Kidney (tissue), 14 donors: ENCODE data around the gene TYRP1. TPM values are rescaled to one million over a fixed set of nuclear protein-coding genes. Genes with fewer than 3 reads are reported as not detected.

Experiments
- DNase-seq, 5 donors: peaks; one replicate each; pipeline ENCODE4 v3.0.0-alpha.2; 2013 to 2020
- FAIRE-seq: peaks from 2 replicates; lab custom pipeline; 2012; peaks lifted over from hg19 to GRCh38; lab: Jason Lieb, UNC
- H3K27ac ChIP-seq, 2 donors: one replicate each; pipeline ENCODE4 v1.7.0; 2013; ENCODE audit warnings: low read depth in 2 of 2, low read length in 2 of 2, inconsistent platforms in 1 of 2
- H3K27me3 ChIP-seq: one replicate; pipeline ENCODE4 v1.7.1; 2013; ENCODE audit warnings: low read length, inconsistent platforms; ENCODE audit not compliant: control insufficient read depth, insufficient read depth
- H3K36me3 ChIP-seq, 3 donors: one replicate each; pipeline versions ENCODE4 v1.7.0 to v1.7.1; 2013; ENCODE audit warnings: low read length in 3 of 3, control low read depth in 1 of 3, inconsistent platforms in 1 of 3; ENCODE audit not compliant: insufficient read depth in 3 of 3, control insufficient read depth in 2 of 3
- H3K4me1 ChIP-seq, 3 donors: one replicate each; pipeline versions ENCODE4 v1.7.0 to v1.7.1; 2013; ENCODE audit warnings: low read length in 3 of 3, inconsistent platforms in 1 of 3, low read depth in 1 of 3; ENCODE audit not compliant: control insufficient read depth in 2 of 3, insufficient read depth in 2 of 3
- H3K4me3 ChIP-seq, 3 donors: one replicate each; pipeline versions ENCODE4 v1.7.0 to v1.8.1; 2013; ENCODE audit warnings: low read length in 3 of 3, control low read depth in 1 of 3, inconsistent platforms in 1 of 3
- H3K9ac ChIP-seq, 3 donors: one replicate each; pipeline versions ENCODE4 v1.7.0 to v1.7.1; 2013; ENCODE audit warnings: low read length in 3 of 3, control low read depth in 1 of 3, inconsistent platforms in 1 of 3
- H3K9me3 ChIP-seq, 3 donors: one replicate each; pipeline versions ENCODE4 v1.7.0 to v1.7.1; 2013; ENCODE audit warnings: low read length in 3 of 3, control low read depth in 1 of 3, inconsistent platforms in 1 of 3; ENCODE audit not compliant: control insufficient read depth in 2 of 3, insufficient read depth in 1 of 3
- CTCF ChIP-seq: IDR thresholded peaks from 3 replicates; pipeline ENCODE4 v1.5.1; 2012; ENCODE audit warnings: mild to moderate bottlenecking, moderate library complexity, borderline replicate concordance; ENCODE audit not compliant: insufficient read depth; ENCODE audit errors: extremely low read depth
- intact Hi-C: fragments of 100-400 bp; cut with DNase I; formaldehyde crosslinking; loops from one replicate; pipeline ENCODE4 v1.11.1; 2022
- polyA plus RNA-seq: library from polyadenylated mRNA; stranded (reverse); fragments of 350-450 nt; fragmentation: Illumina TruSeq; extraction: RNeasy Lipid Tissue Mini Kit (QIAGEN cat#74804); gene quantifications from one replicate; pipeline ENCODE4 v1.2.3, GENCODE V29; 2014; ENCODE audit warnings: low read depth, low replicate concordance; ENCODE audit not compliant: insufficient read depth
- total RNA-seq: library from RNA; stranded (reverse); fragmentation: NEBNext Ultra II Directional; extraction: Animal tissue kit (Norgen Biotek cat#: 25700); gene quantifications from one replicate; pipeline ENCODE4 v1.2.1, GENCODE V29; 2021
- donor health status: control.
- donor health status: control.
- donor health status: control.
- donor health status: control.
- donor health status: control.
- donor health status: DM: yes; HTN: yes; CAD: no.
- donor health status: Normal renal cell carcinoma (clear cell type).

TYRP1 gene
- total and polyA plus RNA-seq, 2 donors from 2014 or later, result 0.41 to 10.0 TPM

GRCh38 chr9:12651125-12651524 lies 42.1 kb upstream of the TYRP1 start:
- FAIRE-seq (no peak), DNase-seq (no peak)
- Histone ChIP-seq H3K4me3 (no peak overlapping the region), H3K9ac (no peak overlapping the region), H3K9me3 (no peaks in the 10 kb centered on the region), H3K27me3 (no peaks in the 10 kb centered on the region), H3K36me3 (no peaks in the 10 kb centered on the region), H3K27ac (no peak overlapping the region), H3K4me1 (no peaks in the 10 kb centered on the region)
- intact Hi-C loops, result no loop called here
- TF ChIP-seq CTCF, result no peak

- DNase-seq, result no peak
- intact Hi-C loops, result no loop called here
- Histone ChIP-seq H3K9ac (no peak overlapping the region), H3K4me3 (no peak overlapping the region), H3K36me3 (no peaks in the 10 kb centered on the region), H3K9me3 (no peaks in the 10 kb centered on the region), H3K4me1 (no peaks in the 10 kb centered on the region), H3K27ac (no peak overlapping the region), H3K27me3 (no peaks in the 10 kb centered on the region)
- no peak for FAIRE-seq
- no peak for TF ChIP-seq CTCF
Observed at GRCh38 chr9:12652973-12653372, 40.2 kb upstream of the TYRP1 start.

GRCh38 chr9:12656803-12657202 lies 36.4 kb upstream of the TYRP1 start:
- no peak for TF ChIP-seq CTCF
- H3K4me1 ChIP-seq, result no peaks in the 10 kb centered on the region
- no peak for FAIRE-seq
- H3K9ac ChIP-seq, result no peak overlapping the region
- H3K27ac ChIP-seq, result no peak overlapping the region
- intact Hi-C loops, result no loop called here
- H3K4me3 ChIP-seq, result no peak overlapping the region
- no peaks in the 10 kb centered on the region for H3K27me3 ChIP-seq
- no peaks in the 10 kb centered on the region for H3K36me3 ChIP-seq
- DNase-seq, result no peak
- no peaks in the 10 kb centered on the region for H3K9me3 ChIP-seq

GRCh38 chr9:12657233-12657632 lies 36.0 kb upstream of the TYRP1 start:
- Histone ChIP-seq H3K9ac (no peak overlapping the region), H3K27ac (no peak overlapping the region), H3K9me3 (no peaks in the 10 kb centered on the region), H3K4me1 (no peaks in the 10 kb centered on the region), H3K36me3 (no peaks in the 10 kb centered on the region), H3K4me3 (no peak overlapping the region), H3K27me3 (no peaks in the 10 kb centered on the region)
- intact Hi-C loops, result no loop called here
- FAIRE-seq (no peak), DNase-seq (no peak)
- no peak for TF ChIP-seq CTCF
